Thyroid gland (tissue), 4 donors: ENCODE data around the gene DAPP1. TPM values are rescaled to one million over a fixed set of nuclear protein-coding genes. Genes with fewer than 3 reads are reported as not detected.

Experiments used
- DNase-seq, 2 donors: peaks; one replicate each; pipeline ENCODE4 v3.0.0-alpha.2; 2019
- H3K27ac ChIP-seq, 3 donors: fragments of 200-600 bp; sonication (generic); 1 replicate in 2 of 3; 2 replicates in 1 of 3; pipeline ENCODE4 v1.5.1; 2016 to 2019; ENCODE audit warnings: mild to moderate bottlenecking in 1 of 3, moderate library complexity in 1 of 3
- H3K27me3 ChIP-seq: fragments of 200-600 bp; sonication (generic); one replicate; pipeline ENCODE4 v1.5.1; 2019
- H3K36me3 ChIP-seq, 2 donors: fragments of 200-600 bp; sonication (generic); one replicate each; pipeline ENCODE4 v1.5.1; 2016 to 2019
- H3K4me1 ChIP-seq, 2 donors: fragments of 200-600 bp; sonication (generic); one replicate each; pipeline ENCODE4 v1.5.1; 2017 to 2019
- H3K4me3 ChIP-seq, 3 donors: fragments of 200-600 bp; sonication (generic); replicated peaks in 1 of 3; 1 replicate in 2 of 3; 2 replicates in 1 of 3; pipeline ENCODE4 v1.5.1; 2016; ENCODE audit warnings: mild to moderate bottlenecking in 1 of 3
- H3K9me3 ChIP-seq: fragments of 200-600 bp; sonication (generic); one replicate; pipeline ENCODE4 v1.5.1; 2017
- CTCF ChIP-seq, 6 experiments: fragments of 200-600 bp in 3 of 6; fragments of 450-650 bp in 3 of 6; sonication (generic) in 3 of 6; IDR thresholded peaks; one replicate each; pipeline ENCODE4 v1.5.1; 2016 to 2019; ENCODE audit warnings: antibody characterized with exemption in 6 of 6, mild to moderate bottlenecking in 2 of 6, inconsistent platforms in 1 of 6, moderate library complexity in 1 of 6
- POLR2A ChIP-seq, 2 donors: fragments of 450-650 bp; IDR thresholded peaks; one replicate each; pipeline ENCODE4 v1.6.1; 2017; ENCODE audit warnings: antibody characterized with exemption in 2 of 2, mild to moderate bottlenecking in 2 of 2, moderate library complexity in 1 of 2
- WGBS, 2 donors: methylation state at CpG; one replicate each; pipeline ENCODE4 v1.1.5; 2017; 5-methylcytosine and 5-hydroxymethylcytosine counted together
- intact Hi-C: fragments of 100-400 bp; cut with DNase I; formaldehyde crosslinking; loops from one replicate; pipeline ENCODE4 v1.15.1; 2023
- total RNA-seq, 4 donors: library from RNA; depleted of rRNA; stranded (reverse); fragments of >200 nt; gene quantifications; one replicate each; pipeline ENCODE4 v1.2.3, GENCODE V29; 2016

The DAPP1 gene
- total RNA-seq, 4 donors from 2014 or later: 0.33 to 1.5 (median 0.70) TPM

- intact Hi-C loops: no loop called here
- H3K4me1 ChIP-seq: peaks cover 0 to 6% of the 10 kb centered on the region in 2 donors
- no peak for TF ChIP-seq CTCF (IDR thresholded peaks at IDR 0.05)
- no peak for TF ChIP-seq POLR2A (IDR thresholded peaks at IDR 0.05)
- H3K27me3 ChIP-seq: no peaks in the 10 kb centered on the region
- no peak overlapping the region for H3K27ac ChIP-seq
- DNase-seq: no peak
- H3K36me3 ChIP-seq: no peaks in the 10 kb centered on the region
- WGBS, 2 donors: 75 to 76% methylated on average over 3 of the region's 3 CpGs
- no peak overlapping the region for H3K4me3 ChIP-seq
- no peaks in the 10 kb centered on the region for H3K9me3 ChIP-seq
These were observed 40.7 kb downstream of the DAPP1 start for GRCh38 chr4:99857307-99857706.

- intact Hi-C loops: no loop called here
- Histone ChIP-seq H3K9me3 (no peaks in the 10 kb centered on the region), H3K36me3 (no peaks in the 10 kb centered on the region), H3K4me1 (peaks cover 0 to 6% of the 10 kb centered on the region in 2 donors), H3K27me3 (no peaks in the 10 kb centered on the region), H3K27ac (no peak overlapping the region), H3K4me3 (no peak overlapping the region)
- 27 to 45% methylated on average over 2 of the region's 2 CpGs for WGBS, 2 donors
- TF ChIP-seq POLR2A (IDR thresholded peaks at IDR 0.05) (no peak), CTCF (IDR thresholded peaks at IDR 0.05) (no peak)
- peak; percentile 66 to 68 for DNase-seq
These were observed 43.0 kb downstream of the DAPP1 start for GRCh38 chr4:99859618-99860017.

- WGBS, 2 donors: 87 to 92% methylated on average over 2 of the region's 2 CpGs
- TF ChIP-seq POLR2A (IDR thresholded peaks at IDR 0.05): no peak
- no peak for TF ChIP-seq CTCF (IDR thresholded peaks at IDR 0.05)
These were observed 43.9 kb downstream of the DAPP1 start for GRCh38 chr4:99860521-99860920.

GRCh38 chr4:99861120-99861905, 44.7 kb downstream of the DAPP1 start:
- TF ChIP-seq POLR2A (IDR thresholded peaks at IDR 0.05): no peak
- TF ChIP-seq CTCF (IDR thresholded peaks at IDR 0.05): no peak
- H3K9me3 ChIP-seq: no peaks in the 10 kb centered on the region
- H3K4me3 ChIP-seq: no peak overlapping the region
- H3K4me1 ChIP-seq: peaks cover 0 to 6% of the 10 kb centered on the region in 2 donors
- no peaks in the 10 kb centered on the region for H3K27me3 ChIP-seq
- H3K27ac ChIP-seq: no peak overlapping the region
- no peak for DNase-seq
- H3K36me3 ChIP-seq: no peaks in the 10 kb centered on the region
- intact Hi-C loops: no loop called here
- WGBS, 2 donors: 62 to 66% methylated on average over 5 of the region's 5 CpGs

More at GRCh38 chr4:99860521-99860920, 43.9 kb downstream of the DAPP1 start:
- Histone ChIP-seq H3K36me3 (no peaks in the 10 kb centered on the region), H3K27ac (no peak overlapping the region), H3K9me3 (no peaks in the 10 kb centered on the region), H3K27me3 (no peaks in the 10 kb centered on the region), H3K4me1 (peaks cover 0 to 6% of the 10 kb centered on the region in 2 donors), H3K4me3 (no peak overlapping the region)
- DNase-seq: no peak
- intact Hi-C loops: no loop called here

GRCh38 chr4:99863804-99864203, 47.2 kb downstream of the DAPP1 start:
- no peak for TF ChIP-seq CTCF (IDR thresholded peaks at IDR 0.05)
- no peak for TF ChIP-seq POLR2A (IDR thresholded peaks at IDR 0.05)
- H3K4me1 ChIP-seq: peaks cover 0 to 6% of the 10 kb centered on the region in 2 donors
- H3K9me3 ChIP-seq: no peaks in the 10 kb centered on the region
- no peak overlapping the region for H3K4me3 ChIP-seq
- intact Hi-C loops: no loop called here
- H3K36me3 ChIP-seq: no peaks in the 10 kb centered on the region
- no peak overlapping the region for H3K27ac ChIP-seq
- DNase-seq: no peak
- no peaks in the 10 kb centered on the region for H3K27me3 ChIP-seq
- 58 to 77% methylated on average over 3 of the region's 3 CpGs for WGBS, 2 donors
